HEK293 (cell line): ENCODE measurements around the gene ST6GALNAC1.

Experiments
- CTCF ChIA-PET: fragments of 350-600 bp; formaldehyde crosslinking; extraction: SDS; loops from one replicate; lab custom pipeline; 2021; ENCODE audit warnings: antibody characterized with exemption; lab: Yijun Ruan, JAX
- POLR2A ChIA-PET: fragments of 300-600 bp; formaldehyde crosslinking; extraction: SDS; loops from one replicate; lab custom pipeline; 2020; ENCODE audit warnings: antibody characterized with exemption, inconsistent platforms; lab: Yijun Ruan, JAX
- H3K27ac ChIP-seq: fragments of 200-500 bp; sonication (Bioruptor generic); 2 replicates; pipeline ENCODE4 v1.5.1; 2014; ENCODE audit warnings: low read depth, low read length, control low read depth, inconsistent platforms; ENCODE audit errors: extremely low read depth
- H3K36me3 ChIP-seq, 2 experiments: fragments of 200-500 bp in 1 of 2; sonication (Bioruptor generic) in 1 of 2; 1 replicate in 1 of 2; 2 replicates in 1 of 2; pipeline ENCODE4 v1.5.1; 2014 to 2017; ENCODE audit warnings: inconsistent platforms in 2 of 2, low read length in 2 of 2; ENCODE audit not compliant: control insufficient read depth in 2 of 2, insufficient read depth in 1 of 2
- H3K4me1 ChIP-seq: fragments of 200-500 bp; sonication (Bioruptor generic); 2 replicates; pipeline ENCODE4 v1.5.1; 2014; ENCODE audit warnings: mild to moderate bottlenecking, low read length, inconsistent platforms; ENCODE audit not compliant: control insufficient read depth, insufficient read depth
- H3K4me3 ChIP-seq: 2 replicates; pipeline ENCODE4 v1.5.1; 2011; ENCODE audit warnings: low read depth, mild to moderate bottlenecking, control low read depth, low read length, moderate library complexity
- H3K9me3 ChIP-seq: fragments of 200-500 bp; sonication (Bioruptor generic); 2 replicates; pipeline ENCODE4 v1.5.1; 2014; ENCODE audit warnings: low read depth, low read length, inconsistent platforms; ENCODE audit not compliant: control insufficient read depth, insufficient read depth
- FEZF1 ChIP-seq: fragments of 450-650 bp; formaldehyde crosslinking; IDR thresholded peaks from 2 replicates; pipeline ENCODE4 v1.5.1; 2016; ENCODE audit warnings: missing biosample characterization, missing genetic modification characterization
- GFI1B ChIP-seq: fragments of 450-650 bp; formaldehyde crosslinking; IDR thresholded peaks from 2 replicates; pipeline ENCODE4 v1.5.1; 2016; ENCODE audit warnings: missing biosample characterization, missing genetic modification characterization
- KLF8 ChIP-seq: fragments of 450-650 bp; formaldehyde crosslinking; IDR thresholded peaks from 2 replicates; pipeline ENCODE4 v1.5.1; 2016; ENCODE audit warnings: missing biosample characterization, missing genetic modification characterization
- KLF9 ChIP-seq: fragments of 450-650 bp; formaldehyde crosslinking; IDR thresholded peaks from 2 replicates; pipeline ENCODE4 v1.5.1; 2016; ENCODE audit warnings: missing biosample characterization, missing genetic modification characterization, low read depth
- MZF1 ChIP-seq: fragments of 450-650 bp; formaldehyde crosslinking; IDR thresholded peaks from 2 replicates; pipeline ENCODE4 v1.5.1; 2017; ENCODE audit warnings: missing biosample characterization, missing genetic modification characterization, borderline replicate concordance
- SCRT1 ChIP-seq: fragments of 450-650 bp; formaldehyde crosslinking; IDR thresholded peaks from 2 replicates; pipeline ENCODE4 v1.5.1; 2016; ENCODE audit warnings: missing biosample characterization, missing genetic modification characterization, borderline replicate concordance
- SP3 ChIP-seq: fragments of 450-650 bp; formaldehyde crosslinking; IDR thresholded peaks from 2 replicates; pipeline ENCODE4 v1.5.1; 2016; ENCODE audit warnings: missing biosample characterization, missing genetic modification characterization
- SP7 ChIP-seq: fragments of 450-650 bp; formaldehyde crosslinking; IDR thresholded peaks from 2 replicates; pipeline ENCODE4 v1.5.1; 2016; ENCODE audit warnings: missing biosample characterization, missing genetic modification characterization
- TRIM28 ChIP-seq: IDR thresholded peaks from 2 replicates; pipeline ENCODE4 v1.6.1; 2011; ENCODE audit warnings: low read length, control low read depth, borderline replicate concordance
- ZEB2 ChIP-seq: fragments of 450-650 bp; formaldehyde crosslinking; IDR thresholded peaks from 2 replicates; pipeline ENCODE4 v1.5.1; 2016; ENCODE audit warnings: missing biosample characterization, missing genetic modification characterization
- ZFP3 ChIP-seq: fragments of 450-650 bp; formaldehyde crosslinking; IDR thresholded peaks from 2 replicates; pipeline ENCODE4 v1.5.1; 2016; ENCODE audit warnings: low read depth, missing biosample characterization, missing genetic modification characterization
- ZFP41 ChIP-seq: fragments of 450-650 bp; formaldehyde crosslinking; IDR thresholded peaks from 2 replicates; pipeline ENCODE4 v1.5.1; 2016; ENCODE audit warnings: missing biosample characterization, missing genetic modification characterization, borderline replicate concordance
- ZFP69B ChIP-seq: fragments of 450-650 bp; formaldehyde crosslinking; IDR thresholded peaks from 2 replicates; pipeline ENCODE4 v1.5.1; 2016; ENCODE audit warnings: missing biosample characterization, missing genetic modification characterization
- ZNF140 ChIP-seq: fragments of 450-650 bp; formaldehyde crosslinking; IDR thresholded peaks from 2 replicates; pipeline ENCODE4 v1.5.1; 2016; ENCODE audit warnings: missing biosample characterization, missing genetic modification characterization
- ZNF24 ChIP-seq: fragments of 450-650 bp; formaldehyde crosslinking; IDR thresholded peaks from 2 replicates; pipeline ENCODE4 v1.5.1; 2016; ENCODE audit warnings: missing biosample characterization, missing genetic modification characterization
- ZNF292 ChIP-seq: fragments of 450-650 bp; formaldehyde crosslinking; IDR thresholded peaks from 2 replicates; pipeline ENCODE4 v1.5.1; 2016; ENCODE audit warnings: low read depth, missing biosample characterization, missing genetic modification characterization, borderline replicate concordance
- ZNF311 ChIP-seq: fragments of 450-650 bp; formaldehyde crosslinking; IDR thresholded peaks from 2 replicates; pipeline ENCODE4 v1.5.1; 2017; ENCODE audit warnings: missing biosample characterization, missing genetic modification characterization, borderline replicate concordance
- ZNF335 ChIP-seq: fragments of 450-650 bp; formaldehyde crosslinking; conservative IDR thresholded peaks from 2 replicates; pipeline ENCODE4 v1.5.1; 2016; ENCODE audit warnings: missing biosample characterization, missing genetic modification characterization
- ZNF391 ChIP-seq: fragments of 450-650 bp; formaldehyde crosslinking; IDR thresholded peaks from 2 replicates; pipeline ENCODE4 v1.5.1; 2016; ENCODE audit warnings: low read depth, missing biosample characterization, missing genetic modification characterization, borderline replicate concordance
- ZNF394 ChIP-seq: fragments of 450-650 bp; formaldehyde crosslinking; IDR thresholded peaks from 2 replicates; pipeline ENCODE4 v1.5.1; 2016; ENCODE audit warnings: missing biosample characterization, missing genetic modification characterization, mild to moderate bottlenecking, moderate library complexity, borderline replicate concordance
- ZNF433 ChIP-seq: fragments of 450-650 bp; formaldehyde crosslinking; IDR thresholded peaks from 2 replicates; pipeline ENCODE4 v1.5.1; 2016; ENCODE audit warnings: missing biosample characterization, missing genetic modification characterization, low read depth
- ZNF510 ChIP-seq: fragments of 450-650 bp; formaldehyde crosslinking; IDR thresholded peaks from 2 replicates; pipeline ENCODE4 v1.5.1; 2018; ENCODE audit warnings: mild to moderate bottlenecking, missing genetic modification characterization, missing biosample characterization; ENCODE audit not compliant: insufficient replicate concordance
- ZNF571 ChIP-seq: fragments of 450-650 bp; formaldehyde crosslinking; IDR thresholded peaks from 2 replicates; pipeline ENCODE4 v1.5.0; 2017; ENCODE audit warnings: missing biosample characterization, missing genetic modification characterization
- ZNF610 ChIP-seq: fragments of 450-650 bp; formaldehyde crosslinking; IDR thresholded peaks from 2 replicates; pipeline ENCODE4 v1.5.1; 2016; ENCODE audit warnings: missing biosample characterization, missing genetic modification characterization, borderline replicate concordance
- ZNF654 ChIP-seq: fragments of 450-650 bp; formaldehyde crosslinking; IDR thresholded peaks from 2 replicates; pipeline ENCODE4 v1.5.1; 2016; ENCODE audit warnings: low read depth, missing biosample characterization, missing genetic modification characterization
- ZSCAN16 ChIP-seq: fragments of 450-650 bp; formaldehyde crosslinking; IDR thresholded peaks from 2 replicates; pipeline ENCODE4 v1.5.1; 2016; ENCODE audit warnings: missing biosample characterization, missing genetic modification characterization
- ZSCAN30 ChIP-seq: fragments of 450-650 bp; IDR thresholded peaks from 2 replicates; pipeline ENCODE4 v1.5.1; 2018; ENCODE audit warnings: missing biosample characterization, mild to moderate bottlenecking, missing genetic modification characterization, moderate library complexity
- TF ChIP-seq, protein P1 (sequence below): fragments of 450-650 bp; formaldehyde crosslinking; IDR thresholded peaks from 2 replicates; pipeline ENCODE4 v1.5.1; 2016; ENCODE audit warnings: missing biosample characterization, missing genetic modification characterization
- TF ChIP-seq, protein P2 (sequence below): fragments of 450-650 bp; formaldehyde crosslinking; IDR thresholded peaks from 2 replicates; pipeline ENCODE4 v1.5.1; 2016; ENCODE audit warnings: missing biosample characterization, missing genetic modification characterization
- TF ChIP-seq, protein P3 (sequence below): fragments of 450-650 bp; IDR thresholded peaks from 2 replicates; pipeline ENCODE4 v1.5.1; 2018; ENCODE audit warnings: missing biosample characterization, mild to moderate bottlenecking, missing genetic modification characterization
- TF ChIP-seq, protein P4 (sequence below): fragments of 450-650 bp; formaldehyde crosslinking; IDR thresholded peaks from 2 replicates; pipeline ENCODE4 v1.5.1; 2016; ENCODE audit warnings: missing biosample characterization, missing genetic modification characterization
- TF ChIP-seq, protein P5 (sequence below): fragments of 450-650 bp; formaldehyde crosslinking; IDR thresholded peaks from 2 replicates; pipeline ENCODE4 v1.5.1; 2017; ENCODE audit warnings: missing biosample characterization, missing genetic modification characterization

ST6GALNAC1 gene

DNA sequence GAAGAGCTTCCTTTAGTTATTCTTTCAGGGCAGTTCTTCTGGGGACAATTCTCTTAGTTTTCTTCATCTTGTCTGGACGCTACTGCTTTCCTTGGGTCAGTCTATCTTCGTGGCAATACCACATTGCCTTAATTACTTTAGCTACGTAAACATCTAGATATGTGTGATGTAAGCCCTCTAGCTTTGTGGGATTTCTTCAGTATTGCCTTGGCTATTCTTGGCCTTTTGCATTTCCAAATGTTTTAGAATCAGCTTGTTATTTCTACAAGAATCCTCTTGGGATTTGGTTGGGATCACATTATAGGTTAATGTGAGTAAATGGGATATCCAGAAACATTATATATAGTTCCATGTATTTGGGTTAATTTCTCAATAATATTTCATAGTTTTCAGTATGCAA lies 48.9 kb downstream of the ST6GALNAC1 start (continued):
- TF ChIP-seq ZNF433 (no peak), KLF9 (tag by site-specific recombination) (no peak), ZNF292 (tag by site-specific recombination) (no peak), ZNF654 (tag by site-specific recombination) (no peak), ZFP41 (tag by site-specific recombination) (no peak), SP7 (tag by site-specific recombination) (no peak), ZNF571 (no peak), ZNF335 (tag by site-specific recombination) (no peak)
- TF ChIP-seq, protein P1, sequence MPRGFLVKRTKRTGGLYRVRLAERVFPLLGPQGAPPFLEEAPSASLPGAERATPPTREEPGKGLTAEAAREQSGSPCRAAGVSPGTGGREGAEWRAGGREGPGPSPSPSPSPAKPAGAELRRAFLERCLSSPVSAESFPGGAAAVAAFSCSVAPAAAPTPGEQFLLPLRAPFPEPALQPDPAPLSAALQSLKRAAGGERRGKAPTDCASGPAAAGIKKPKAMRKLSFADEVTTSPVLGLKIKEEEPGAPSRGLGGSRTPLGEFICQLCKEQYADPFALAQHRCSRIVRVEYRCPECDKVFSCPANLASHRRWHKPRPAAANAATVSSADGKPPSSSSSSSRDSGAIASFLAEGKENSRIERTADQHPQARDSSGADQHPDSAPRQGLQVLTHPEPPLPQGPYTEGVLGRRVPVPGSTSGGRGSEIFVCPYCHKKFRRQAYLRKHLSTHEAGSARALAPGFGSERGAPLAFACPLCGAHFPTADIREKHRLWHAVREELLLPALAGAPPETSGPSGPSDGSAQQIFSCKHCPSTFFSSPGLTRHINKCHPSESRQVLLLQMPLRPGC (tag by site-specific recombination) = no peak

DNA sequence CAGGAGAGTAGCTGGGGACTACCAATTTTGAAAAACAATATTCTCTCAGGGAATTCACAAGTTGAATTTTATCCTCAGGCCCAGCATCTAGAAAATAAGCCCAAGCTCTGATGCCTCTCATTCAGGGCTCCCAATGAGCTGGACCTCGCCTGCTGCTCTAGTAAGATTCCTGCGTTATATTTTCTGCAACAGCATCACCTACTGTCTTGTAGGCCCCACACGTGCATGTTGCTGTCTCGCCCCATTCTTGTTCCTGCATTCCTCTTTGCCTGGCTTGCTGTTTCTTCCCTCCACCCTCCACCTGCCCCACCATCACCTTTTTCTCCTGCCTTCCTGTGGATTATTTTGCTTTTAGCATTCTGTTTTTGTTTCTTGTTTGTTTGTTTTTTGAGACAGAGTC lies 49.6 kb downstream of the ST6GALNAC1 start:
- POLR2A ChIA-PET = interaction anchor here (1.0 kb wide), 1 partner anchor 10 kb away, joined by 3 read pairs; no protein-coding TSS in a partner anchor
- Histone ChIP-seq H3K4me1 (peaks cover 6% of the 10 kb centered on the region; the same call in 1 of the 2 replicates), H3K4me3 (no peak overlapping the region), H3K27ac (no peak overlapping the region), H3K9me3 (no peaks in the 10 kb centered on the region), H3K36me3 (no peaks in the 10 kb centered on the region)
- CTCF ChIA-PET = interaction anchor here (0.6 to 2.9 kb wide), 7 partner anchors 19 to 87 kb away, joined by 3 to 13 read pairs (median 6); no protein-coding TSS in a partner anchor
- TF ChIP-seq FEZF1 (tag by site-specific recombination) = no peak
- no peak for TF ChIP-seq GFI1B (tag by site-specific recombination)
- TF ChIP-seq ZNF394 (tag by site-specific recombination) = 0 out of 2 replicates have a peak, but pooled peaks have one; percentile 4
- TF ChIP-seq ZNF510 (tag by site-specific recombination) = no peak
- peak; percentile 30; the same call in 1 of the 2 replicates for TF ChIP-seq ZFP69B (tag by site-specific recombination)
- no peak for TF ChIP-seq ZEB2 (tag by site-specific recombination)
- TF ChIP-seq SP3 = no peak
- TF ChIP-seq ZNF391 (tag by site-specific recombination) = no peak
- TF ChIP-seq ZNF654 (tag by site-specific recombination) = peak; percentile 48; the same call in 1 of the 2 replicates
- TF ChIP-seq, protein P2, sequence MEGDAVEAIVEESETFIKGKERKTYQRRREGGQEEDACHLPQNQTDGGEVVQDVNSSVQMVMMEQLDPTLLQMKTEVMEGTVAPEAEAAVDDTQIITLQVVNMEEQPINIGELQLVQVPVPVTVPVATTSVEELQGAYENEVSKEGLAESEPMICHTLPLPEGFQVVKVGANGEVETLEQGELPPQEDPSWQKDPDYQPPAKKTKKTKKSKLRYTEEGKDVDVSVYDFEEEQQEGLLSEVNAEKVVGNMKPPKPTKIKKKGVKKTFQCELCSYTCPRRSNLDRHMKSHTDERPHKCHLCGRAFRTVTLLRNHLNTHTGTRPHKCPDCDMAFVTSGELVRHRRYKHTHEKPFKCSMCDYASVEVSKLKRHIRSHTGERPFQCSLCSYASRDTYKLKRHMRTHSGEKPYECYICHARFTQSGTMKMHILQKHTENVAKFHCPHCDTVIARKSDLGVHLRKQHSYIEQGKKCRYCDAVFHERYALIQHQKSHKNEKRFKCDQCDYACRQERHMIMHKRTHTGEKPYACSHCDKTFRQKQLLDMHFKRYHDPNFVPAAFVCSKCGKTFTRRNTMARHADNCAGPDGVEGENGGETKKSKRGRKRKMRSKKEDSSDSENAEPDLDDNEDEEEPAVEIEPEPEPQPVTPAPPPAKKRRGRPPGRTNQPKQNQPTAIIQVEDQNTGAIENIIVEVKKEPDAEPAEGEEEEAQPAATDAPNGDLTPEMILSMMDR (tag by site-specific recombination) = peak; percentile 46; the same call in 1 of the 2 replicates
- no peak for TF ChIP-seq ZSCAN16 (tag by site-specific recombination)
- no peak for TF ChIP-seq ZNF571
- no peak for TF ChIP-seq ZNF24 (tag by site-specific recombination)
- TF ChIP-seq, protein P3, sequence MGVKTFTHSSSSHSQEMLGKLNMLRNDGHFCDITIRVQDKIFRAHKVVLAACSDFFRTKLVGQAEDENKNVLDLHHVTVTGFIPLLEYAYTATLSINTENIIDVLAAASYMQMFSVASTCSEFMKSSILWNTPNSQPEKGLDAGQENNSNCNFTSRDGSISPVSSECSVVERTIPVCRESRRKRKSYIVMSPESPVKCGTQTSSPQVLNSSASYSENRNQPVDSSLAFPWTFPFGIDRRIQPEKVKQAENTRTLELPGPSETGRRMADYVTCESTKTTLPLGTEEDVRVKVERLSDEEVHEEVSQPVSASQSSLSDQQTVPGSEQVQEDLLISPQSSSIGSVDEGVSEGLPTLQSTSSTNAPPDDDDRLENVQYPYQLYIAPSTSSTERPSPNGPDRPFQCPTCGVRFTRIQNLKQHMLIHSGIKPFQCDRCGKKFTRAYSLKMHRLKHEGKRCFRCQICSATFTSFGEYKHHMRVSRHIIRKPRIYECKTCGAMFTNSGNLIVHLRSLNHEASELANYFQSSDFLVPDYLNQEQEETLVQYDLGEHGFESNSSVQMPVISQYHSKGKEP (tag by site-specific recombination) = 0 out of 2 replicates have a peak, but pooled peaks have one; percentile 6
- no peak for TF ChIP-seq ZFP3 (tag by site-specific recombination)
- no peak for TF ChIP-seq ZNF610 (tag by site-specific recombination)
- peak; percentile 13; the same call in 1 of the 2 replicates for TF ChIP-seq SCRT1 (tag by site-specific recombination)
- TF ChIP-seq, protein P4, sequence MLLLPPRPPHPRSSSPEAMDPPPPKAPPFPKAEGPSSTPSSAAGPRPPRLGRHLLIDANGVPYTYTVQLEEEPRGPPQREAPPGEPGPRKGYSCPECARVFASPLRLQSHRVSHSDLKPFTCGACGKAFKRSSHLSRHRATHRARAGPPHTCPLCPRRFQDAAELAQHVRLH (tag by site-specific recombination) = no peak
- TF ChIP-seq MZF1 = no peak
- TF ChIP-seq ZNF311 (tag by site-specific recombination) = no peak
- no peak for TF ChIP-seq KLF8 (tag by site-specific recombination)
- TF ChIP-seq ZNF140 = no peak
- no peak for TF ChIP-seq TRIM28
- no peak for TF ChIP-seq ZSCAN30 (tag by site-specific recombination)
- TF ChIP-seq, protein P5, sequence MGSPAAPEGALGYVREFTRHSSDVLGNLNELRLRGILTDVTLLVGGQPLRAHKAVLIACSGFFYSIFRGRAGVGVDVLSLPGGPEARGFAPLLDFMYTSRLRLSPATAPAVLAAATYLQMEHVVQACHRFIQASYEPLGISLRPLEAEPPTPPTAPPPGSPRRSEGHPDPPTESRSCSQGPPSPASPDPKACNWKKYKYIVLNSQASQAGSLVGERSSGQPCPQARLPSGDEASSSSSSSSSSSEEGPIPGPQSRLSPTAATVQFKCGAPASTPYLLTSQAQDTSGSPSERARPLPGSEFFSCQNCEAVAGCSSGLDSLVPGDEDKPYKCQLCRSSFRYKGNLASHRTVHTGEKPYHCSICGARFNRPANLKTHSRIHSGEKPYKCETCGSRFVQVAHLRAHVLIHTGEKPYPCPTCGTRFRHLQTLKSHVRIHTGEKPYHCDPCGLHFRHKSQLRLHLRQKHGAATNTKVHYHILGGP (tag by site-specific recombination) = no peak
